Activated naive CD4-positive, alpha-beta T cell treated with anti-CD3 and anti-CD28 coated beads, Interleukin-2, amount 10 ng/mL, durations not matched to agents 7 days and 5 days (primary cell): ENCODE data around the gene EN1.

ENCODE experiments used
- CTCF ChIA-PET: fragments of 350-600 bp; sonication (Branson Sonifier 250); formaldehyde crosslinking; loops from one replicate; lab custom pipeline; 2021; ENCODE audit warnings: antibody characterized with exemption; lab: Charles Lee
- DNase-seq: peaks from one replicate; pipeline ENCODE4 v3.0.0-alpha.2; 2020
- H3K27ac Mint-ChIP-seq: one replicate; pipeline ENCODE4 v1.8.0; 2021; ENCODE audit warnings: mild to moderate bottlenecking, moderate library complexity, mixed read lengths
- H3K27me3 Mint-ChIP-seq: one replicate; pipeline ENCODE4 v1.8.0; 2021; ENCODE audit warnings: mild to moderate bottlenecking, mixed read lengths
- H3K36me3 Mint-ChIP-seq: one replicate; pipeline ENCODE4 v1.8.0; 2021; ENCODE audit warnings: mixed read lengths
- H3K4me1 Mint-ChIP-seq: one replicate; pipeline ENCODE4 v1.8.0; 2021; ENCODE audit warnings: mixed read lengths
- H3K4me3 Mint-ChIP-seq: one replicate; pipeline ENCODE4 v1.8.0; 2021; ENCODE audit warnings: mild to moderate bottlenecking, moderate library complexity, mixed read lengths
- H3K9me3 Mint-ChIP-seq: one replicate; pipeline ENCODE4 v1.8.0; 2021; ENCODE audit warnings: mixed read lengths

EN1 gene

GRCh38 chr2:118813111-118813510, 34.3 kb downstream of the EN1 start:
- H3K4me3 Mint-ChIP-seq = no peak overlapping the region
- H3K36me3 Mint-ChIP-seq = no peaks in the 10 kb centered on the region
- no peak for DNase-seq
- H3K27ac Mint-ChIP-seq = no peak overlapping the region
- CTCF ChIA-PET = no interaction called here
- H3K9me3 Mint-ChIP-seq = no peaks in the 10 kb centered on the region
- peaks cover 65% of the 10 kb centered on the region for H3K27me3 Mint-ChIP-seq
- H3K4me1 Mint-ChIP-seq = peaks cover under 1% of the 10 kb centered on the region

GRCh38 chr2:118812552-118812951, 34.9 kb downstream of the EN1 start:
- H3K9me3 Mint-ChIP-seq = no peaks in the 10 kb centered on the region
- H3K36me3 Mint-ChIP-seq = no peaks in the 10 kb centered on the region
- no peak overlapping the region for H3K4me3 Mint-ChIP-seq
- H3K4me1 Mint-ChIP-seq = peaks cover 2% of the 10 kb centered on the region
- H3K27me3 Mint-ChIP-seq = peaks cover 68% of the 10 kb centered on the region
- H3K27ac Mint-ChIP-seq = no peak overlapping the region
- CTCF ChIA-PET = no interaction called here
- no peak for DNase-seq

GRCh38 chr2:118811514-118812115, 35.8 kb downstream of the EN1 start:
- no peak for DNase-seq
- H3K36me3 Mint-ChIP-seq = no peaks in the 10 kb centered on the region
- peaks cover 71% of the 10 kb centered on the region for H3K27me3 Mint-ChIP-seq
- no peak overlapping the region for H3K27ac Mint-ChIP-seq
- no peak overlapping the region for H3K4me3 Mint-ChIP-seq
- H3K9me3 Mint-ChIP-seq = no peaks in the 10 kb centered on the region
- CTCF ChIA-PET = no interaction called here
- peaks cover 2% of the 10 kb centered on the region for H3K4me1 Mint-ChIP-seq

- Mint-ChIP-seq H3K27me3 (peaks cover 77% of the 10 kb centered on the region), H3K9me3 (no peaks in the 10 kb centered on the region), H3K4me3 (no peak overlapping the region), H3K36me3 (no peaks in the 10 kb centered on the region), H3K4me1 (peaks cover 2% of the 10 kb centered on the region), H3K27ac (no peak overlapping the region)
- CTCF ChIA-PET = no interaction called here
- no peak for DNase-seq
Measured at GRCh38 chr2:118810766-118811165, 36.7 kb downstream of the EN1 start.

- DNase-seq = no peak
- H3K27ac Mint-ChIP-seq = no peak overlapping the region
- no peaks in the 10 kb centered on the region for H3K36me3 Mint-ChIP-seq
- H3K27me3 Mint-ChIP-seq = peaks cover 68% of the 10 kb centered on the region
- CTCF ChIA-PET = no interaction called here
- no peaks in the 10 kb centered on the region for H3K9me3 Mint-ChIP-seq
- H3K4me1 Mint-ChIP-seq = peaks cover 2% of the 10 kb centered on the region
- H3K4me3 Mint-ChIP-seq = no peak overlapping the region
Measured at GRCh38 chr2:118808429-118808809, 39.0 kb downstream of the EN1 start.

- CTCF ChIA-PET = no interaction called here
- Mint-ChIP-seq H3K27me3 (peaks cover 62% of the 10 kb centered on the region), H3K4me1 (peaks cover 2% of the 10 kb centered on the region), H3K4me3 (no peak overlapping the region), H3K9me3 (no peaks in the 10 kb centered on the region), H3K27ac (no peak overlapping the region), H3K36me3 (no peaks in the 10 kb centered on the region)
- no peak for DNase-seq
Measured at GRCh38 chr2:118807668-118808428, 39.6 kb downstream of the EN1 start.

- Mint-ChIP-seq H3K27me3 (peaks cover 56% of the 10 kb centered on the region), H3K9me3 (no peaks in the 10 kb centered on the region), H3K4me1 (peaks cover 2% of the 10 kb centered on the region), H3K27ac (no peak overlapping the region), H3K36me3 (no peaks in the 10 kb centered on the region), H3K4me3 (no peak overlapping the region)
- CTCF ChIA-PET = no interaction called here
- DNase-seq = no peak
Measured at GRCh38 chr2:118806797-118807667, 40.4 kb downstream of the EN1 start.

GRCh38 chr2:118805064-118805690, 42.3 kb downstream of the EN1 start:
- H3K27ac Mint-ChIP-seq = no peak overlapping the region
- H3K4me3 Mint-ChIP-seq = no peak overlapping the region
- H3K9me3 Mint-ChIP-seq = no peaks in the 10 kb centered on the region
- CTCF ChIA-PET = no interaction called here
- no peaks in the 10 kb centered on the region for H3K36me3 Mint-ChIP-seq
- peaks cover 2% of the 10 kb centered on the region for H3K4me1 Mint-ChIP-seq
- peaks cover 48% of the 10 kb centered on the region for H3K27me3 Mint-ChIP-seq
- DNase-seq = no peak

- DNase-seq = no peak
- no peak overlapping the region for H3K27ac Mint-ChIP-seq
- peaks cover under 1% of the 10 kb centered on the region for H3K4me1 Mint-ChIP-seq
- H3K27me3 Mint-ChIP-seq = peaks cover 32% of the 10 kb centered on the region
- H3K9me3 Mint-ChIP-seq = no peaks in the 10 kb centered on the region
- no peak overlapping the region for H3K4me3 Mint-ChIP-seq
- CTCF ChIA-PET = no interaction called here
- H3K36me3 Mint-ChIP-seq = no peaks in the 10 kb centered on the region
Measured at GRCh38 chr2:118803012-118803411, 44.4 kb downstream of the EN1 start.

- Mint-ChIP-seq H3K4me3 (no peak overlapping the region), H3K4me1 (no peaks in the 10 kb centered on the region), H3K27me3 (peaks cover 13% of the 10 kb centered on the region), H3K27ac (no peak overlapping the region), H3K9me3 (no peaks in the 10 kb centered on the region), H3K36me3 (no peaks in the 10 kb centered on the region)
- DNase-seq = no peak
- CTCF ChIA-PET = no interaction called here
Measured at GRCh38 chr2:118801151-118801550, 46.3 kb downstream of the EN1 start.

- Mint-ChIP-seq H3K9me3 (no peaks in the 10 kb centered on the region), H3K4me3 (no peak overlapping the region), H3K36me3 (no peaks in the 10 kb centered on the region), H3K27me3 (peaks cover 10% of the 10 kb centered on the region), H3K27ac (no peak overlapping the region), H3K4me1 (no peaks in the 10 kb centered on the region)
- CTCF ChIA-PET = no interaction called here
- no peak for DNase-seq
Measured at GRCh38 chr2:118800736-118801135, 46.7 kb downstream of the EN1 start.

GRCh38 chr2:118794546-118794945, 52.9 kb downstream of the EN1 start:
- CTCF ChIA-PET = no interaction called here
- Mint-ChIP-seq H3K9me3 (no peaks in the 10 kb centered on the region), H3K4me3 (no peak overlapping the region), H3K27me3 (peaks cover 5% of the 10 kb centered on the region), H3K27ac (no peak overlapping the region), H3K4me1 (no peaks in the 10 kb centered on the region), H3K36me3 (no peaks in the 10 kb centered on the region)
- no peak for DNase-seq
